Measurements from ENCODE around the gene ADGRG3. TPM values are rescaled to one million over a fixed set of nuclear protein-coding genes. Genes with fewer than 3 reads are reported as not detected.

Gene ADGRG3
- total and polyA plus RNA-seq, 9 of the 15 experiments (the other 6 are each of a cell fraction or from before 2014, with no cell fraction given) = 0.09 to 0.52 (median 0.14) TPM; not detected in 3

DNA sequence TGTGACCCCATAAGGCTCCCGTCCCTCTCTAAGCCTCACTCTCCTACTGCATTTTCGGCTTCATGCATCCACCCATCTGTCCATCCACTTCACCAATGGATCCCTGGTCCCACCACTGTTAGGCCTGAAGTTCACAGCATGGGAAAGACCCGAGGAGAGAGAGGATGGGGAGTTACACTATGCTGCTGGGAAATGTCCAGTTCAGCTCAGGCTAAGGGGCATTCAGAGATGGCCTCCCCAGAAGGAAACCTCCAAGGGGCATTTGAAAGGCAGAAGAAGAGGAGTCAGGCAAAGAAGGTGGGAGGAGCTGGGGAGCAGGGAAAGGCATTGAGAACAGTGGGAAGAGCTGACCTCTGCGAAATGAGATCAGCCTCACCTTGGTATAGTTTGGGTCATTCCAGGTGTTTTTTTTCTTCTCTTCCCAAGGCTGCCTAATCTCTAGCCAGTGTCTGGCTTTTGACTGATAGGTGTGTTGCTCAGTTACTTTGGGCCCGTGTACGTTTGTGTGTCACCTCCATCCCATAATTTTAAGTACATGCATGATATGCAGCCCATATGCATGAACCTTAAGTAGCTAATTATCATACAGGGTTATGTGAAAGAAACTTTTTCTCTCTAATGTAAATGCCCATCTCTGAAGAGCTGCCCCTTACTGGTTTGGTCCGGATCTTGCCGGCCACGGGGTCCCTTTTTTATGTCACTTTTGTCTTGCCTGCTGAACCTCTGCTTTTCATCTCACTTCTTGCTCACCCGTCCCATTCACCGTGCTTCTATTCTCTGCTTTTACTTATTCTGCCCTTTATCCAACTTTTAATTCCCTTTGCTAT, 14.9 kb downstream of the ADGRG3 start (continued):
- no peak for TF ChIP-seq THAP7 (CRISPR knock-in tag; IDR thresholded peaks at IDR 0.05)
- no peak for TF ChIP-seq BDP1 (IDR thresholded peaks at IDR 0.05; ENCODE audit: insufficient read depth, insufficient read length)
- TF ChIP-seq KDM1A (IDR thresholded peaks at IDR 0.05) = no peak
- 0 out of 2 replicates have a peak, but pooled peaks have one; percentile 21 for TF ChIP-seq CREM (IDR thresholded peaks at IDR 0.05; ENCODE audit: low read depth)
- TF ChIP-seq, protein P1, sequence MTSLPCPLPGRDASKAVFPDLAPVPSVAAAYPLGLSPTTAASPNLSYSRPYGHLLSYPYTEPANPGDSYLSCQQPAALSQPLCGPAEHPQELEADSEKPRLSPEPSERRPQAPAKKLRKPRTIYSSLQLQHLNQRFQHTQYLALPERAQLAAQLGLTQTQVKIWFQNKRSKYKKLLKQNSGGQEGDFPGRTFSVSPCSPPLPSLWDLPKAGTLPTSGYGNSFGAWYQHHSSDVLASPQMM (CRISPR knock-in tag; IDR thresholded peaks at IDR 0.05) = no peak
- TF ChIP-seq, protein P2, sequence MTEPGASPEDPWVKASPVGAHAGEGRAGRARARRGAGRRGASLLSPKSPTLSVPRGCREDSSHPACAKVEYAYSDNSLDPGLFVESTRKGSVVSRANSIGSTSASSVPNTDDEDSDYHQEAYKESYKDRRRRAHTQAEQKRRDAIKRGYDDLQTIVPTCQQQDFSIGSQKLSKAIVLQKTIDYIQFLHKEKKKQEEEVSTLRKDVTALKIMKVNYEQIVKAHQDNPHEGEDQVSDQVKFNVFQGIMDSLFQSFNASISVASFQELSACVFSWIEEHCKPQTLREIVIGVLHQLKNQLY (CRISPR knock-in tag; conservative IDR thresholded peaks at IDR 0.05) = peak in 1 of 2 experiments; percentile 88; a peak in 1 of 4 replicates
- no peak for TF ChIP-seq SRSF7 (optimal IDR thresholded peaks at IDR 0.05; ENCODE audit: low read depth, low read length)
- TF ChIP-seq RUNX1 (IDR thresholded peaks at IDR 0.05; ENCODE audit: low read depth) = peak; percentile 81; the same call in 1 of the 2 replicates
- TF ChIP-seq CREB1 (IDR thresholded peaks at IDR 0.05) = no peak
- no peak for TF ChIP-seq CREB1 (CRISPR knock-in tag; IDR thresholded peaks at IDR 0.05)
- TF ChIP-seq, protein P3, sequence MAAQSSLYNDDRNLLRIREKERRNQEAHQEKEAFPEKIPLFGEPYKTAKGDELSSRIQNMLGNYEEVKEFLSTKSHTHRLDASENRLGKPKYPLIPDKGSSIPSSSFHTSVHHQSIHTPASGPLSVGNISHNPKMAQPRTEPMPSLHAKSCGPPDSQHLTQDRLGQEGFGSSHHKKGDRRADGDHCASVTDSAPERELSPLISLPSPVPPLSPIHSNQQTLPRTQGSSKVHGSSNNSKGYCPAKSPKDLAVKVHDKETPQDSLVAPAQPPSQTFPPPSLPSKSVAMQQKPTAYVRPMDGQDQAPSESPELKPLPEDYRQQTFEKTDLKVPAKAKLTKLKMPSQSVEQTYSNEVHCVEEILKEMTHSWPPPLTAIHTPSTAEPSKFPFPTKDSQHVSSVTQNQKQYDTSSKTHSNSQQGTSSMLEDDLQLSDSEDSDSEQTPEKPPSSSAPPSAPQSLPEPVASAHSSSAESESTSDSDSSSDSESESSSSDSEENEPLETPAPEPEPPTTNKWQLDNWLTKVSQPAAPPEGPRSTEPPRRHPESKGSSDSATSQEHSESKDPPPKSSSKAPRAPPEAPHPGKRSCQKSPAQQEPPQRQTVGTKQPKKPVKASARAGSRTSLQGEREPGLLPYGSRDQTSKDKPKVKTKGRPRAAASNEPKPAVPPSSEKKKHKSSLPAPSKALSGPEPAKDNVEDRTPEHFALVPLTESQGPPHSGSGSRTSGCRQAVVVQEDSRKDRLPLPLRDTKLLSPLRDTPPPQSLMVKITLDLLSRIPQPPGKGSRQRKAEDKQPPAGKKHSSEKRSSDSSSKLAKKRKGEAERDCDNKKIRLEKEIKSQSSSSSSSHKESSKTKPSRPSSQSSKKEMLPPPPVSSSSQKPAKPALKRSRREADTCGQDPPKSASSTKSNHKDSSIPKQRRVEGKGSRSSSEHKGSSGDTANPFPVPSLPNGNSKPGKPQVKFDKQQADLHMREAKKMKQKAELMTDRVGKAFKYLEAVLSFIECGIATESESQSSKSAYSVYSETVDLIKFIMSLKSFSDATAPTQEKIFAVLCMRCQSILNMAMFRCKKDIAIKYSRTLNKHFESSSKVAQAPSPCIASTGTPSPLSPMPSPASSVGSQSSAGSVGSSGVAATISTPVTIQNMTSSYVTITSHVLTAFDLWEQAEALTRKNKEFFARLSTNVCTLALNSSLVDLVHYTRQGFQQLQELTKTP (IDR thresholded peaks at IDR 0.05; ENCODE audit: low read depth in 1 of 2, partially characterized antibody in 2 of 2) = no peak
- TF ChIP-seq MNT (conservative IDR thresholded peaks at IDR 0.05) = no peak
- TF ChIP-seq HMG20B (CRISPR knock-in tag; IDR thresholded peaks at IDR 0.05) = no peak
- no peak for TF ChIP-seq FOSL1 (tag; conservative IDR thresholded peaks at IDR 0.05)
- no peak for TF ChIP-seq MCM7 (IDR thresholded peaks at IDR 0.05)
- TF ChIP-seq, protein P4, sequence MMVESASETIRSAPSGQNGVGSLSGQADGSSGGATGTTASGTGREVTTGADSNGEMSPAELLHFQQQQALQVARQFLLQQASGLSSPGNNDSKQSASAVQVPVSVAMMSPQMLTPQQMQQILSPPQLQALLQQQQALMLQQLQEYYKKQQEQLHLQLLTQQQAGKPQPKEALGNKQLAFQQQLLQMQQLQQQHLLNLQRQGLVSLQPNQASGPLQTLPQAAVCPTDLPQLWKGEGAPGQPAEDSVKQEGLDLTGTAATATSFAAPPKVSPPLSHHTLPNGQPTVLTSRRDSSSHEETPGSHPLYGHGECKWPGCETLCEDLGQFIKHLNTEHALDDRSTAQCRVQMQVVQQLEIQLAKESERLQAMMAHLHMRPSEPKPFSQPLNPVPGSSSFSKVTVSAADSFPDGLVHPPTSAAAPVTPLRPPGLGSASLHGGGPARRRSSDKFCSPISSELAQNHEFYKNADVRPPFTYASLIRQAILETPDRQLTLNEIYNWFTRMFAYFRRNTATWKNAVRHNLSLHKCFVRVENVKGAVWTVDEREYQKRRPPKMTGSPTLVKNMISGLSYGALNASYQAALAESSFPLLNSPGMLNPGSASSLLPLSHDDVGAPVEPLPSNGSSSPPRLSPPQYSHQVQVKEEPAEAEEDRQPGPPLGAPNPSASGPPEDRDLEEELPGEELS (CRISPR knock-in tag; IDR thresholded peaks at IDR 0.05; ENCODE audit: borderline replicate concordance) = no peak
- TF ChIP-seq DNMT1 (IDR thresholded peaks at IDR 0.05) = no peak
- no peak for TF ChIP-seq SP1 (CRISPR knock-in tag; IDR thresholded peaks at IDR 0.05)
